ENCODE data around the gene AKR1C4.
"Not testable (repeated sequence)": the region's sequence is repeated elsewhere in the genome, so short reads cannot be mapped to it uniquely, and the experiment has no call there.

AKR1C4 gene

GRCh38 chr10:5196702-5197113, at the start of gene AKR1C4:
Gene AKR1C4 (plus strand): TSS chr10:5196837. CDS start chr10:5196868, 31 bp downstream.
- no peak for DNase-seq

GRCh38 chr10:5146920-5147254, 49.8 kb upstream of the AKR1C4 start:
- no peak for DNase-seq

GRCh38 chr10:5147255-5147980, 49.2 kb upstream of the AKR1C4 start:
- DNase-seq = no peak

- DNase-seq = no peak
These were observed 48.5 kb upstream of the AKR1C4 start for GRCh38 chr10:5147981-5148677.

GRCh38 chr10:5148678-5149032, 48.0 kb upstream of the AKR1C4 start:
- DNase-seq = no peak

GRCh38 chr10:5151076-5151475, 45.6 kb upstream of the AKR1C4 start:
- DNase-seq = no peak

- no peak for DNase-seq
These were observed 40.7 kb upstream of the AKR1C4 start for GRCh38 chr10:5155951-5156350.

- no peak for DNase-seq
These were observed 39.1 kb upstream of the AKR1C4 start for GRCh38 chr10:5157501-5157900.

- no peak for DNase-seq
These were observed 37.5 kb upstream of the AKR1C4 start for GRCh38 chr10:5159126-5159525.

GRCh38 chr10:5163487-5163886, 33.1 kb upstream of the AKR1C4 start:
- DNase-seq = no peak

- DNase-seq = no peak
These were observed 30.9 kb upstream of the AKR1C4 start for GRCh38 chr10:5165738-5166137.

GRCh38 chr10:5168897-5169420, 27.7 kb upstream of the AKR1C4 start:
- no peak for DNase-seq

GRCh38 chr10:5175581-5175980, 21.1 kb upstream of the AKR1C4 start:
- not testable (repeated sequence) for DNase-seq

- not testable (repeated sequence) for DNase-seq
These were observed 16.1 kb upstream of the AKR1C4 start for GRCh38 chr10:5180503-5180902.

- no peak for DNase-seq
These were observed 12.7 kb upstream of the AKR1C4 start for GRCh38 chr10:5183923-5184322.

GRCh38 chr10:5184987-5185775, 11.5 kb upstream of the AKR1C4 start, which contains the start of gene AKR1C8:
Gene AKR1C8 (minus strand): TSS chr10:5185150. CDS start chr10:5185104, 46 bp downstream.
- no peak for DNase-seq

GRCh38 chr10:5187867-5188266, 8.8 kb upstream of the AKR1C4 start:
- DNase-seq = no peak

GRCh38 chr10:5188358-5188757, 8.3 kb upstream of the AKR1C4 start:
- no peak for DNase-seq

- DNase-seq = no peak
These were observed 2.2 kb upstream of the AKR1C4 start for GRCh38 chr10:5194431-5194830.

- DNase-seq = no peak
These were observed 786 bp upstream of the AKR1C4 start for GRCh38 chr10:5195727-5196374.

- no peak for DNase-seq
These were observed 1.7 kb downstream of the AKR1C4 start for GRCh38 chr10:5198386-5198785.

- no peak for DNase-seq
These were observed 2.8 kb downstream of the AKR1C4 start for GRCh38 chr10:5199398-5199797.

- no peak for DNase-seq
These were observed 10.2 kb downstream of the AKR1C4 start for GRCh38 chr10:5206799-5207198.
